Skin epidermis (tissue), 12 donors: ENCODE results near the gene TMEM168.

ENCODE experiments used
- H3K27ac ChIP-seq, 21 experiments: fragments of 200-600 bp; sonication (generic) in 11 of 21; one replicate each; pipeline ENCODE4 v1.5.0; 2020; ENCODE audit warnings: mild to moderate bottlenecking in 3 of 21, inconsistent platforms in 2 of 21, moderate library complexity in 2 of 21
- H3K4me3 ChIP-seq, 7 experiments: fragments of 200-600 bp; sonication (generic) in 2 of 7; one replicate each; pipeline ENCODE4 v1.5.0; 2020; ENCODE audit warnings: inconsistent platforms in 2 of 7, mild to moderate bottlenecking in 2 of 7, moderate library complexity in 1 of 7

TMEM168 gene

GRCh38 chr7:112784603-112785002 lies 5.6 kb downstream of the TMEM168 start:
- H3K27ac ChIP-seq = no peak overlapping the region
- H3K4me3 ChIP-seq = no peak overlapping the region

- peak overlapping the region in 3 of 21 experiments; percentile 24 to 32 (median 31) for H3K27ac ChIP-seq
- H3K4me3 ChIP-seq = no peak overlapping the region
Measured at GRCh38 chr7:112782498-112782897, 7.7 kb downstream of the TMEM168 start.

- no peak overlapping the region for H3K27ac ChIP-seq
- no peak overlapping the region for H3K4me3 ChIP-seq
Measured at GRCh38 chr7:112781558-112781957, 8.6 kb downstream of the TMEM168 start.

GRCh38 chr7:112781110-112781509 lies 9.1 kb downstream of the TMEM168 start:
- Histone ChIP-seq H3K4me3 (no peak overlapping the region), H3K27ac (no peak overlapping the region)

GRCh38 chr7:112779667-112780066 lies 10.5 kb downstream of the TMEM168 start:
- H3K27ac ChIP-seq = no peak overlapping the region
- no peak overlapping the region for H3K4me3 ChIP-seq

- no peak overlapping the region for H3K4me3 ChIP-seq
- H3K27ac ChIP-seq = no peak overlapping the region
Measured at GRCh38 chr7:112777406-112777805, 12.8 kb downstream of the TMEM168 start.

- H3K4me3 ChIP-seq = no peak overlapping the region
- H3K27ac ChIP-seq = no peak overlapping the region
Measured at GRCh38 chr7:112771166-112771565, 19.0 kb downstream of the TMEM168 start.

GRCh38 chr7:112770051-112770450 lies 20.1 kb downstream of the TMEM168 start:
- H3K4me3 ChIP-seq = no peak overlapping the region
- H3K27ac ChIP-seq = peak overlapping the region in 2 of 21 experiments; percentile 3 to 16

GRCh38 chr7:112765105-112765504 lies 25.1 kb downstream of the TMEM168 start:
- Histone ChIP-seq H3K4me3 (no peak overlapping the region), H3K27ac (no peak overlapping the region)

GRCh38 chr7:112763996-112764395 lies 26.2 kb downstream of the TMEM168 start:
- H3K27ac ChIP-seq = no peak overlapping the region
- no peak overlapping the region for H3K4me3 ChIP-seq

- Histone ChIP-seq H3K27ac (no peak overlapping the region), H3K4me3 (no peak overlapping the region)
Measured at GRCh38 chr7:112763298-112763697, 26.9 kb downstream of the TMEM168 start.

GRCh38 chr7:112759905-112760304 lies 30.3 kb downstream of the TMEM168 start:
- Histone ChIP-seq H3K27ac (no peak overlapping the region), H3K4me3 (no peak overlapping the region)

GRCh38 chr7:112757337-112757736 lies 32.9 kb downstream of the TMEM168 start:
- Histone ChIP-seq H3K27ac (no peak overlapping the region), H3K4me3 (no peak overlapping the region)

- Histone ChIP-seq H3K4me3 (no peak overlapping the region), H3K27ac (no peak overlapping the region)
Measured at GRCh38 chr7:112753298-112753697, 36.9 kb downstream of the TMEM168 start.

GRCh38 chr7:112752576-112752975 lies 37.6 kb downstream of the TMEM168 start:
- no peak overlapping the region for H3K27ac ChIP-seq
- H3K4me3 ChIP-seq = no peak overlapping the region

GRCh38 chr7:112749775-112750174 lies 40.4 kb downstream of the TMEM168 start:
- H3K27ac ChIP-seq = no peak overlapping the region
- no peak overlapping the region for H3K4me3 ChIP-seq

GRCh38 chr7:112748381-112748780 lies 41.8 kb downstream of the TMEM168 start:
- no peak overlapping the region for H3K4me3 ChIP-seq

GRCh38 chr7:112745635-112746034 lies 44.6 kb downstream of the TMEM168 start:
- no peak overlapping the region for H3K27ac ChIP-seq
- no peak overlapping the region for H3K4me3 ChIP-seq

More at GRCh38 chr7:112748381-112748780, 41.8 kb downstream of the TMEM168 start:
- no peak overlapping the region for H3K27ac ChIP-seq

GRCh38 chr7:112744818-112745217 lies 45.4 kb downstream of the TMEM168 start:
- no peak overlapping the region for H3K4me3 ChIP-seq

GRCh38 chr7:112743811-112744210 lies 46.4 kb downstream of the TMEM168 start:
- no peak overlapping the region for H3K27ac ChIP-seq
- H3K4me3 ChIP-seq = no peak overlapping the region

More at GRCh38 chr7:112744818-112745217, 45.4 kb downstream of the TMEM168 start:
- H3K27ac ChIP-seq = no peak overlapping the region

- H3K4me3 ChIP-seq = no peak overlapping the region
- H3K27ac ChIP-seq = no peak overlapping the region
Measured at GRCh38 chr7:112740667-112741066, 49.5 kb downstream of the TMEM168 start.

- H3K27ac ChIP-seq = no peak overlapping the region
- no peak overlapping the region for H3K4me3 ChIP-seq
Measured at GRCh38 chr7:112739436-112740180, 50.6 kb downstream of the TMEM168 start.
